ENCODE measurements around the gene CSGALNACT2. TPM values are rescaled to one million over a fixed set of nuclear protein-coding genes. Genes with fewer than 3 reads are reported as not detected.

CSGALNACT2 gene
- total and polyA plus RNA-seq, 2 of the 13 experiments (the other 11 are each of a cell fraction or from before 2014, with no cell fraction given) = 3.3 to 7.1 TPM

Other genes starting within 250 kb of the CSGALNACT2 start
- gene RET, start 61.4 kb upstream of the CSGALNACT2 start, total RNA-seq (2016; rRNA removed; fragmentation: Illumina TruSeq; extraction: Trizol) = 0.02 TPM in 1 of 2 replicates, not detected in the other
- not detected in 2 replicates for gene RET, start 61.4 kb upstream of the CSGALNACT2 start, polyA plus RNA-seq (2011; rRNA removed)
- 0.20 and 0.39 TPM in 2 replicates for gene RASGEF1A, start 128.6 kb downstream of the CSGALNACT2 start, total RNA-seq (2016; rRNA removed; fragmentation: Illumina TruSeq; extraction: Trizol)
- 0.14 and 0.41 TPM in 2 replicates for gene RASGEF1A, start 128.6 kb downstream of the CSGALNACT2 start, polyA plus RNA-seq (2011; rRNA removed)
- not detected in 2 replicates for gene FXYD4, start 233.2 kb downstream of the CSGALNACT2 start, total RNA-seq (2016; rRNA removed; fragmentation: Illumina TruSeq; extraction: Trizol)
- gene FXYD4, start 233.2 kb downstream of the CSGALNACT2 start, polyA plus RNA-seq (2011; rRNA removed) = not detected in 2 replicates

All from HepG2 (cell line).